Glutamatergic neuron (in vitro differentiated cells): ENCODE data around the gene NT5C3A. TPM values are rescaled to one million over a fixed set of nuclear protein-coding genes. Genes with fewer than 3 reads are reported as not detected.

Source experiments
- DNase-seq: peaks from one replicate; pipeline ENCODE4 v3.0.0; 2022
- H3K27ac Mint-ChIP-seq: one replicate; pipeline ENCODE4 v1.8.0; 2020; ENCODE audit warnings: mild to moderate bottlenecking, mixed read lengths, inconsistent platforms; ENCODE audit not compliant: unreplicated experiment
- H3K27me3 Mint-ChIP-seq: one replicate; pipeline ENCODE4 v1.8.0; 2020; ENCODE audit warnings: mild to moderate bottlenecking, moderate library complexity, mixed read lengths, inconsistent platforms; ENCODE audit not compliant: unreplicated experiment
- H3K36me3 Mint-ChIP-seq: one replicate; pipeline ENCODE4 v1.8.0; 2020; ENCODE audit warnings: mild to moderate bottlenecking, mixed read lengths, inconsistent platforms; ENCODE audit not compliant: unreplicated experiment
- H3K4me1 Mint-ChIP-seq: one replicate; pipeline ENCODE4 v1.8.0; 2020; ENCODE audit warnings: mild to moderate bottlenecking, low read depth, mixed read lengths, inconsistent platforms; ENCODE audit not compliant: unreplicated experiment
- H3K4me3 Mint-ChIP-seq: one replicate; pipeline ENCODE4 v1.8.0; 2020; ENCODE audit warnings: mild to moderate bottlenecking, mixed read lengths, inconsistent platforms; ENCODE audit not compliant: unreplicated experiment
- H3K9me3 Mint-ChIP-seq: one replicate; pipeline ENCODE4 v1.8.0; 2020; ENCODE audit warnings: mild to moderate bottlenecking, moderate library complexity, mixed read lengths, inconsistent platforms; ENCODE audit not compliant: unreplicated experiment
- CTCF ChIP-seq: fragments of 200-600 bp; sonication (generic); IDR thresholded peaks from one replicate; pipeline ENCODE4 v1.5.0; 2021; ENCODE audit not compliant: partially characterized antibody, unreplicated experiment
- long read RNA-seq: library from polyadenylated mRNA; unstranded; transcript quantifications from one replicate; pipeline ENCODE4 v2.0.0, GENCODE V29; 2020; ENCODE audit not compliant: unreplicated experiment
- total RNA-seq: library from RNA; stranded (reverse); fragmentation: NEBNext Ultra II Directional; extraction: Animal tissue kit (Norgen Biotek cat#: 25700); gene quantifications from one replicate; pipeline ENCODE4 v1.2.1, GENCODE V29; 2021; ENCODE audit not compliant: unreplicated experiment

Gene NT5C3A
- total RNA-seq = 35.9 TPM
- long read RNA-seq, transcript NT5C3A-201 (9 exons, 1,704 nt) = major isoform, 19 of 37 reads
- long read RNA-seq, transcript NT5C3A-204 (10 exons, 1,759 nt) = minor isoform, 15 of 37 reads
- long read RNA-seq, partial matches to known transcripts = 3 of 37 reads
- long read RNA-seq, other reads (novel, unspliced or antisense) = 0 of 37 reads

DNA sequence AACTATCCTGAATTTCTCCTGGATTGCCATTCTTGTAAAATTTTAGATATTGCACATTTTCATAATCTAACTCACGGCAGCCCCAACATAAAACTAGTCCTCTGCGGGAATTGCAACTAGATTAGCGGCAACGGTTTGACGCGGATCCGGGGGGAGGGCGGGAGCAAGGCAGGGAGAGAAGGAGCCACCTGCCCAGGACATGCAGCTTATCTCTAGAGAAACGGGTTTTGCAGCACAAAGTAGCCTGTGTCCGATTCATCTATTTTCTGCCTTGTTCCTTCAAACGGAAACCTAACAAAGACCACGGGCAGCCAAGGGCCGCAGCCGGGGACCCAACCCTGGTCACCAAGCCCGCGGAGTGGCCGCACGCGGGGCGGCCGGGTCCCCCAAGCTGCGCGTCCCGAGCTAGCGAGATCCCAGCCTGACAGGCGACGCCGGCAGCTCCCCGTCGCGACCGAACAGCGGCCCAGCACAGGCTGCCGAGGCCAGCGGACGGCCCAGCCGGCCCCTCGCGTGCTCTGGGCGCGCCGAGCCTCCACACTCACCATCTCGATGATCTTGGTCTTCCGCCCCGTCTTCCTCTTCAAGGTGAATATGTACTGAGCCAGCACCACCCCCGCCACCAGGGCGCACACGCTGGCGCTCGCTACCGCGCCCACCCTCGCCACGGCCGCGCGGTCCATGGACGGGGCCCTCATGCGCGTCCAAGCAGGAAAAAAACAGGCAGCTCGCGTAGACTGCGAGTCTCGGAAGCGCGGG is at the start of gene NT5C3A:
NT5C3A (minus strand) TSS at position 754 of the 759 bp plus-strand sequence; CDS start at position 683, 71 bp downstream.
- Mint-ChIP-seq H3K4me1 (no peaks in the 10 kb centered on the region), H3K4me3 (peak within 1 kb of the TSS; percentile 98), H3K36me3 (peaks cover 19% of the 10 kb centered on the region), H3K27me3 (peaks cover 12% of the 10 kb centered on the region), H3K27ac (peak within 1 kb of the TSS; percentile 96), H3K9me3 (peaks cover 26% of the 10 kb centered on the region)
- TF ChIP-seq CTCF = no peak
- DNase-seq = peak; percentile 65

DNA sequence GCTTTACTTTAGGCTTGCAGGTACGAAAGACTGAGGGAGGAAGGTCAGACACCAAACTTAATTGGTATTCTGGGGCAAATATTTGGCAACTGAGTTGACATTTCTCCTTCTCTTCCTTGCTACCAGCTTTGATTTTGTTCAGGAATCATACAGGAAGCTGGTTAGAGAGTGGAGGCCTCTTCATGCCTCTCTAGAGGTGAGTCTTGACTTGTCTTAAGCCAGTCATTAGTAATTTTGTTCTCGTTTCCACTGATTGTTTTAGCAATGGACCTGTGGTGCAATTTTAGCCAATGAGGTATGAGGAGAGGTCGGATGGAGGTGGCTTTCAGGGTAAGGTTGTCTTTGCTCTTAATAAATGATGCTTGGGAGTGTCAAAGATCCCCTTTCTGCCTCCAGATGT is 49.0 kb upstream of the NT5C3A start:
- H3K27ac Mint-ChIP-seq = no peak overlapping the region
- no peak for TF ChIP-seq CTCF
- no peaks in the 10 kb centered on the region for H3K27me3 Mint-ChIP-seq
- H3K4me3 Mint-ChIP-seq = no peak overlapping the region
- H3K36me3 Mint-ChIP-seq = no peaks in the 10 kb centered on the region
- H3K4me1 Mint-ChIP-seq = peaks cover 7% of the 10 kb centered on the region
- no peak for DNase-seq
- peaks cover 4% of the 10 kb centered on the region for H3K9me3 Mint-ChIP-seq

DNA sequence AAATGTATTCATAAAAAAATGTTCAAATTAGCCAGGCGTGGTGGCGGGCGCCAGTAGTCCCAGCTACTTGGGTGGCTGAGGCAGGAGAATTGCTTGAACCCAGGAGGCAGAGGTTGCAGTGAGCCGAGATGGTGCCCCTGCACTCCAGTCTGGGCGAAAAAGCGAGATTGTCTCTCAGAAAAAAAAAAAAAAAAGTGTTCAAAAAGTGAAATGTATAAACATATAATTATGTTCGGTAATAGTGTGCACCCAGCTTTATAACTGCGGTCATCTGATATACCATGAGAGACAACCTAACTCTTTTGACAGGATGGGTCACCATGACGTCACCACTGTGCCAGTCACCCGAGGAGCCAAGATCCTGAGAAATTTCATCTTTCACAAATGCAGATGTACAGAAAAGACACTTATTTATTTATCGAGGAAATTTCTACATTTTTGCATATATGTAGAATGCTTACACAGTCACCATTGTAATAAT is 47.2 kb upstream of the NT5C3A start:
- Mint-ChIP-seq H3K4me3 (peak overlapping the region; percentile 52), H3K27me3 (no peaks in the 10 kb centered on the region), H3K9me3 (peaks cover 4% of the 10 kb centered on the region), H3K4me1 (peaks cover 7% of the 10 kb centered on the region), H3K36me3 (no peaks in the 10 kb centered on the region), H3K27ac (no peak overlapping the region)
- no peak for DNase-seq
- no peak for TF ChIP-seq CTCF

GRCh38 chr7:33109005-33109757 is 46.6 kb upstream of the NT5C3A start, which contains the start of gene RP9:
RP9 (minus strand) TSS chr7:33109404; CDS start chr7:33109372, 32 bp downstream.
- Mint-ChIP-seq H3K4me3 (peak within 1 kb of the TSS; percentile 99), H3K27ac (peak within 1 kb of the TSS; percentile 91), H3K36me3 (no peaks in the 10 kb centered on the region), H3K27me3 (no peaks in the 10 kb centered on the region), H3K9me3 (peaks cover 4% of the 10 kb centered on the region), H3K4me1 (peaks cover 7% of the 10 kb centered on the region)
- peak; percentile 59 for TF ChIP-seq CTCF
- DNase-seq = peak; percentile 83
